ENCODE results near the gene CAPN11.
"Not testable (repeated sequence)": the region's sequence is repeated elsewhere in the genome, so short reads cannot be mapped to it uniquely, and the experiment has no call there.

Gene CAPN11

GRCh38 chr6:44132476-44132875 is 26.1 kb upstream of the CAPN11 start:
- no peak for DNase-seq

- no peak for DNase-seq
These were observed 25.4 kb upstream of the CAPN11 start for GRCh38 chr6:44133003-44133931.

GRCh38 chr6:44133981-44134711 is 24.5 kb upstream of the CAPN11 start:
- DNase-seq, result no peak

GRCh38 chr6:44135173-44135758 is 23.4 kb upstream of the CAPN11 start:
- DNase-seq, result no peak

GRCh38 chr6:44135875-44136274 is 22.7 kb upstream of the CAPN11 start:
- DNase-seq, result no peak

GRCh38 chr6:44138717-44139350 is 19.8 kb upstream of the CAPN11 start:
- no peak for DNase-seq

- DNase-seq, result no peak
These were observed 19.3 kb upstream of the CAPN11 start for GRCh38 chr6:44139351-44139743.

- DNase-seq, result no peak
These were observed 15.8 kb upstream of the CAPN11 start for GRCh38 chr6:44142835-44143234.

GRCh38 chr6:44143731-44144130 is 14.9 kb upstream of the CAPN11 start:
- no peak for DNase-seq

- DNase-seq, result not testable (repeated sequence)
These were observed 14.1 kb upstream of the CAPN11 start for GRCh38 chr6:44144536-44144935.

GRCh38 chr6:44145839-44146238 is 12.8 kb upstream of the CAPN11 start:
- no peak for DNase-seq

- no peak for DNase-seq
These were observed 11.9 kb upstream of the CAPN11 start for GRCh38 chr6:44146685-44147084.

- no peak for DNase-seq
These were observed 11.4 kb upstream of the CAPN11 start for GRCh38 chr6:44147256-44147655.

GRCh38 chr6:44148306-44148705 is 10.3 kb upstream of the CAPN11 start:
- no peak for DNase-seq

GRCh38 chr6:44149369-44150012 is 9.1 kb upstream of the CAPN11 start:
- no peak for DNase-seq

GRCh38 chr6:44150317-44150917 is 8.2 kb upstream of the CAPN11 start:
- no peak for DNase-seq

GRCh38 chr6:44151348-44152108 is 7.1 kb upstream of the CAPN11 start:
- DNase-seq, result peak; percentile 81

GRCh38 chr6:44152109-44152461 is 6.5 kb upstream of the CAPN11 start:
- DNase-seq, result no peak

GRCh38 chr6:44152533-44152932 is 6.1 kb upstream of the CAPN11 start:
- no peak for DNase-seq

GRCh38 chr6:44154067-44154466 is 4.6 kb upstream of the CAPN11 start:
- no peak for DNase-seq

- DNase-seq, result no peak
These were observed 2.0 kb upstream of the CAPN11 start for GRCh38 chr6:44156494-44157151.

Data from CD4-positive, alpha-beta T cell treated with Interleukin-17A for 4 hours (primary cell).